Glutamatergic neuron (in vitro differentiated cells): ENCODE measurements around the gene SLC29A4. TPM values are rescaled to one million over a fixed set of nuclear protein-coding genes. Genes with fewer than 3 reads are reported as not detected.
"Not testable (repeated sequence)": the region's sequence is repeated elsewhere in the genome, so short reads cannot be mapped to it uniquely, and the experiment has no call there.

Source experiments
- DNase-seq: peaks from one replicate; pipeline ENCODE4 v3.0.0; 2022
- H3K27ac Mint-ChIP-seq: one replicate; pipeline ENCODE4 v1.8.0; 2020; ENCODE audit warnings: mild to moderate bottlenecking, mixed read lengths, inconsistent platforms; ENCODE audit not compliant: unreplicated experiment
- H3K27me3 Mint-ChIP-seq: one replicate; pipeline ENCODE4 v1.8.0; 2020; ENCODE audit warnings: mild to moderate bottlenecking, moderate library complexity, mixed read lengths, inconsistent platforms; ENCODE audit not compliant: unreplicated experiment
- H3K36me3 Mint-ChIP-seq: one replicate; pipeline ENCODE4 v1.8.0; 2020; ENCODE audit warnings: mild to moderate bottlenecking, mixed read lengths, inconsistent platforms; ENCODE audit not compliant: unreplicated experiment
- H3K4me1 Mint-ChIP-seq: one replicate; pipeline ENCODE4 v1.8.0; 2020; ENCODE audit warnings: mild to moderate bottlenecking, low read depth, mixed read lengths, inconsistent platforms; ENCODE audit not compliant: unreplicated experiment
- H3K4me3 Mint-ChIP-seq: one replicate; pipeline ENCODE4 v1.8.0; 2020; ENCODE audit warnings: mild to moderate bottlenecking, mixed read lengths, inconsistent platforms; ENCODE audit not compliant: unreplicated experiment
- H3K9me3 Mint-ChIP-seq: one replicate; pipeline ENCODE4 v1.8.0; 2020; ENCODE audit warnings: mild to moderate bottlenecking, moderate library complexity, mixed read lengths, inconsistent platforms; ENCODE audit not compliant: unreplicated experiment
- CTCF ChIP-seq: fragments of 200-600 bp; sonication (generic); IDR thresholded peaks from one replicate; pipeline ENCODE4 v1.5.0; 2021; ENCODE audit not compliant: partially characterized antibody, unreplicated experiment
- total RNA-seq: library from RNA; stranded (reverse); fragmentation: NEBNext Ultra II Directional; extraction: Animal tissue kit (Norgen Biotek cat#: 25700); gene quantifications from one replicate; pipeline ENCODE4 v1.2.1, GENCODE V29; 2021; ENCODE audit not compliant: unreplicated experiment

The SLC29A4 gene
- total RNA-seq, 1 donor from 2014 or later, result 30.5 TPM

GRCh38 chr7:5283421-5284303 is 919 bp downstream of the SLC29A4 start:
- no peak for TF ChIP-seq CTCF
- Mint-ChIP-seq H3K4me1 (no peaks in the 10 kb centered on the region), H3K9me3 (peaks cover 3% of the 10 kb centered on the region), H3K4me3 (no peak overlapping the region), H3K27ac (no peak overlapping the region), H3K36me3 (no peaks in the 10 kb centered on the region), H3K27me3 (peaks cover 11% of the 10 kb centered on the region)
- DNase-seq, result peak; percentile 58

GRCh38 chr7:5284304-5285281 is 1.9 kb downstream of the SLC29A4 start:
- peak overlapping the region; percentile 57 for H3K4me3 Mint-ChIP-seq
- peaks cover 8% of the 10 kb centered on the region for H3K27me3 Mint-ChIP-seq
- no peak for TF ChIP-seq CTCF
- no peaks in the 10 kb centered on the region for H3K36me3 Mint-ChIP-seq
- DNase-seq, result peak; percentile 74
- no peaks in the 10 kb centered on the region for H3K4me1 Mint-ChIP-seq
- peaks cover 3% of the 10 kb centered on the region for H3K9me3 Mint-ChIP-seq
- H3K27ac Mint-ChIP-seq, result no peak overlapping the region

GRCh38 chr7:5286933-5287332 is 4.2 kb downstream of the SLC29A4 start:
- Mint-ChIP-seq H3K9me3 (peaks cover 2% of the 10 kb centered on the region), H3K36me3 (no peaks in the 10 kb centered on the region), H3K27ac (peak overlapping the region; percentile 22), H3K4me3 (no peak overlapping the region), H3K4me1 (no peaks in the 10 kb centered on the region), H3K27me3 (peaks cover 6% of the 10 kb centered on the region)
- TF ChIP-seq CTCF, result no peak
- no peak for DNase-seq

- not testable (repeated sequence) for H3K27ac Mint-ChIP-seq, H3K4me1 Mint-ChIP-seq
Observed at GRCh38 chr7:5287373-5287772, 4.6 kb downstream of the SLC29A4 start.

GRCh38 chr7:5287802-5288201 is 5.1 kb downstream of the SLC29A4 start:
- no peaks in the 10 kb centered on the region for H3K4me1 Mint-ChIP-seq
- H3K27me3 Mint-ChIP-seq, result peaks cover 6% of the 10 kb centered on the region
- no peaks in the 10 kb centered on the region for H3K36me3 Mint-ChIP-seq
- no peak for TF ChIP-seq CTCF
- H3K9me3 Mint-ChIP-seq, result peaks cover 2% of the 10 kb centered on the region
- DNase-seq, result no peak
- no peak overlapping the region for H3K4me3 Mint-ChIP-seq
- no peak overlapping the region for H3K27ac Mint-ChIP-seq

More at GRCh38 chr7:5287373-5287772, 4.6 kb downstream of the SLC29A4 start:
- H3K27me3 Mint-ChIP-seq, H3K36me3 Mint-ChIP-seq, DNase-seq, H3K4me3 Mint-ChIP-seq, H3K9me3 Mint-ChIP-seq: not testable (repeated sequence)

GRCh38 chr7:5288560-5288959 is 5.8 kb downstream of the SLC29A4 start:
- not testable (repeated sequence) for H3K27me3 Mint-ChIP-seq, H3K36me3 Mint-ChIP-seq, H3K4me3 Mint-ChIP-seq, H3K9me3 Mint-ChIP-seq, DNase-seq, H3K27ac Mint-ChIP-seq, H3K4me1 Mint-ChIP-seq
